ENCODE results near the gene CACNG5.
"Not testable (repeated sequence)": the region's sequence is repeated elsewhere in the genome, so short reads cannot be mapped to it uniquely, and the experiment has no call there.

CACNG5 gene

DNA sequence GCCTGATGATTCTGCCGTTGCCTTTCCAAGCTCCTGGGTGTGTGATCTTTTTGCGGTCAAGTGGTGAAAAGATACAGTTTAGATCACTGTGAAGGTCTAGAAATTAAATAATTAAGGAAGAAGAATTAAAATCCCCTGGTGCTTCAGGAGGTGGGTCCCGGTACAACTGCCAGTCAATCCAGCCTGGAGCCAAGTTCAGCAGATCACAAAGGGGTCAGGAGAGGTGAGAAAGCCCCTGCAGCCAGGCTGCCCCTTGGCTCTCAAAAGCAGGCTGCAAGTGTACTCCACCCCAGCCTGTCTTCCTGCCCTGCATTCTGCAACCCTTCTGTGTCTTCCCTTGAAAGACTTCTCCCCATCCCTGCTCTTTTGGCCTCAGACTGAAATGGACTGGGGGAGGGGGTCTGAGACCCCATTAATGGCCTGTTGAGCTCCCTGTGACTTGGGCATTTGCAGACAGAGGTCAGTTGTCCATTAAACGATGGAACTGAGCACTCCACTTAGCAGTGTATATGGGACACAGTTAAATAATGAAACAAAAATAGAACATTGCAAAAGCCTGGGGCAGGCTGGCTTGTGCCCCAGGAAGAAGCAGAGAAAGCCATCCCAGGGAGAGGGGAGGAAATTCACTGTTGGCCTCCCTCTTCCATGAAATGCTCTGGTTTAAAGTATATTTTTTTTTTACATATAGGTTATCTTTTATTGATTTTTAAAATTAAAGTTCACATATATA lies 15.1 kb downstream of the CACNG5 start:
- DNase-seq (ENCODE audit: low spot score) = no peak

DNA sequence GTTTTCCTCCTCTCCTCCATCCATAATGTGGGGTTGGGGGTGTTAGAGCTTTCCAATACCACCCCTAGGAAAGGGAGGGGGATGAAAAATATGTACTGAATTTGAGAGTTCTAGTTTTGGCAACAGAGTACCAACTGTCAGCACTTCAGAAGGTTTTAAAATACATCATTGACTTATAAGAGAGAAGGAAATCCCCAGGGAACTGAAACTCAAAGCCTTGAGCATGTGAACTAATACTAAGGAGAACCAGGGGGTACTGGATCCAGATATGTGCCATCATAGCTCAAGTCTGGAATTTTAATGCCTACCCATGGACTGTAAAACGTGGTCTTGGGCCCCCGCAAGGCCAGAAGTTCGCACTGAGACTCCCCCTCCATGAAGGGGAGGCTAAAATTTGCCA lies 15.8 kb downstream of the CACNG5 start:
- no peak for DNase-seq (ENCODE audit: low spot score)

- no peak for DNase-seq (ENCODE audit: low spot score)
Observed at GRCh38 chr17:66855204-66855603, 20.3 kb downstream of the CACNG5 start.

- no peak for DNase-seq (ENCODE audit: low spot score)
Observed at GRCh38 chr17:66858226-66859083, 23.5 kb downstream of the CACNG5 start.

GRCh38 chr17:66859353-66859752 lies 24.4 kb downstream of the CACNG5 start:
- no peak for DNase-seq (ENCODE audit: low spot score)

- no peak for DNase-seq (ENCODE audit: low spot score)
Observed at GRCh38 chr17:66860204-66860603, 25.3 kb downstream of the CACNG5 start.

GRCh38 chr17:66863820-66864219 lies 28.9 kb downstream of the CACNG5 start:
- no peak for DNase-seq (ENCODE audit: low spot score)

DNA sequence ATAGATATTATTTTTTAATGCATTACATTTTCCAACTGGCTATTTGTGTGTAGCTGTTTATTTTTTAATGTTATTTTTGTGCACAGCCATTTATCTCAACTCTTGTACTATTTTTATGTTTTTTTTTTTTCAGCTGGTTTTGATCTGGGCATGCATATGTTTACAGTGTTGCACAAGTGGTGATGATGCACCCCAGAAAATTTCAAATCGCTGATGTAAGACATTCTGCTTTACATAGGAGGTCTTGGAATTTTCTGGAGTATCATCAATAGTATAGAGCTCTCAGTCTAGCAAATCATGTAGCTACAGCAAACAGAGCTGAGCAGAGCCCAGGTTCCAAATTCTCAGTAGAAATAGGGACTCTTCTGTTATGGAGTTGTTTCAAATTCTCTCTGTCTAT lies 30.2 kb downstream of the CACNG5 start:
- DNase-seq (ENCODE audit: low spot score) = no peak

GRCh38 chr17:66873962-66874361 lies 39.0 kb downstream of the CACNG5 start:
- DNase-seq (ENCODE audit: low spot score) = no peak

DNA sequence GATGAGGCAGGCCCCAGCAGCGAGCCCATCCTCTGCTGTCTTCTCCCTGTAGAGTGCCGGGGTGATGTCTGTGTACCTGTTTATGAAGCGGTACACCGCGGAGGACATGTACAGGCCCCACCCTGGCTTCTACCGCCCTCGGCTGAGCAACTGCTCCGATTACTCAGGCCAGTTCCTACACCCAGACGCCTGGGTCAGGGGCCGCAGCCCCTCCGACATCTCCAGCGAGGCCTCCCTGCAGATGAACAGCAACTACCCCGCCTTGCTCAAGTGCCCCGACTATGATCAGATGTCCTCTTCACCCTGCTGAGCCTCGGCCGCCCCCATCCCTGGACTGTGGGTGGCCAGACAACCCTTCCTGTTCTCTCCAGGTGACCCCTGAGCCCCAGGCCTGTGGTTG lies 50.0 kb downstream of the CACNG5 start:
- DNase-seq (ENCODE audit: low spot score) = no peak

DNA sequence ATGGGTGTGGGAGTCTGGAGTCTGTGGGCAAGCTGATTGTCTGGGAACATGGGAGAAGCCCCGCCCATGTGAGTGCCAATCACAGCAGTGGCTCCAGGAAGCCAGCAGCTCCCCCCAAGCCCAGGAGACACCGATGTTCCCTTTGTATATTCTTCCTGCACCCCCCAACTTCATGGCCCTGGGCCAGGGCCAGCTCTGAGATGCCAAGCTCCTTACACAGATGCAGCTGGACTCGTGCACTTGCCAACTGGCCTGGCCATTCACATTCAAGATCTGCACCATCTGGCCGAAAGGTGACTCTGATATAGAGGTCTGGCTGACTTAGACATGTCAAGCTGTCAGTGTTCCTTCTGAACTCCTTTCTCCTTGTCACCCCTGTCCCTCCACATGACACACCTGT lies 50.5 kb downstream of the CACNG5 start:
- DNase-seq (ENCODE audit: low spot score) = no peak

DNA sequence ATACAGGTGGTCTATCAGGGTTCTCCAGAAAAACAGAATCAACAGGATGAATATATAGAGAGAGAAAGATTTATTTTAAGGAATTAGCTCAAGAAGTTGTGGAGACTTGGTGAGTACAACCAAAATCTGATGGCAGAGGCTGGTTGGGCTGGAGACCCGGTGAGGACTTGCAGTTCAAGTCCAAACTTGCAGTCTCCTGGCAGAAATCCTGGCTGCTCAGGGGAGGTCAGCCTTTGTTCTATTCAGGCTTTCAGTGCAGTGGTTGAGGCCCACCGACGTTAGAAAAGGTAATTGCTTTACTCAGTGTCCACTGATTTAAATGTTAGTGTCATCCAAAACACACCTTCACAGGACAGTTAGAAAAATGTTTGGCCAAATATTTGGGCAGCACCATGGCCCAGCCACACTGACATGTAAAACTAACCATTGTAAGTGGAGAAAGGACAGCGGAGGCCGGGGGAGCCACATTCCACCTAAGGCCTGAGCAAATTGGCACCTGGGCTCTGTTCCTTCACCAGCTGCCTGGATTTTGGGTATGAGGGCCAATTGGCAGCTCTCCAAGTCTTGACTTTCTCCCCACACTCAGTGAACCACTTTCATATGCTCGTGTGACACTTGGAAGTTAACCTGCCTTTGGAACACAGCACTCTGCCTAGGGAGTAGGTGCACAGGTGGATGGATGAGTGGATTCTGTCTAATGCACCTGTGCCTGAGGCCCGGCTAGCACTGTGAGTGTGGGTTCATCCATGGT lies 54.7 kb downstream of the CACNG5 start:
- no peak for DNase-seq (ENCODE audit: low spot score)

GRCh38 chr17:66892246-66892645 lies 57.3 kb downstream of the CACNG5 start:
- no peak for DNase-seq (ENCODE audit: low spot score)

- DNase-seq (ENCODE audit: low spot score) = no peak
Observed at GRCh38 chr17:66893382-66893781, 58.5 kb downstream of the CACNG5 start.

- no peak for DNase-seq (ENCODE audit: low spot score)
Observed at GRCh38 chr17:66893863-66894262, 58.9 kb downstream of the CACNG5 start.

DNA sequence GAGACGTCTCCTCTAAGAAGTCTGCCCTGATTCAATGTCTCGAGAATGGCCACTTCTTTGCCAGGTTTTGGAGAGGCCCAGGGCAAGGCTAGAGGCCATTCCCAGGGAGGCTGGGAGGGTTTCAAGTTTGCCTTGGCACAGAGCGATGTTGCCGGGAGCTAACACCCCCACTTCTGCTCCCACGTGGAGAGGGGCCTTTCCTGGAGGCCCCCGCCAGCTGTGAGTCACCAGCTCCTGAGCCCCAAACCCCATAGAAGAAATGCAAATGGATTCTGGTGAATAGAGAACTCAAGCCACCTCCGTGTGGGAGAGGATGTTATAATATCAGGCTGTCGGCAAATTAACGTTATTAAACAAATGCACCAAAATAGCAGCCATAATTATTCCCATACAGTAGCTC lies 62.2 kb downstream of the CACNG5 start:
- DNase-seq (ENCODE audit: low spot score) = no peak

GRCh38 chr17:66898536-66898935 lies 63.6 kb downstream of the CACNG5 start:
- no peak for DNase-seq (ENCODE audit: low spot score)

DNA sequence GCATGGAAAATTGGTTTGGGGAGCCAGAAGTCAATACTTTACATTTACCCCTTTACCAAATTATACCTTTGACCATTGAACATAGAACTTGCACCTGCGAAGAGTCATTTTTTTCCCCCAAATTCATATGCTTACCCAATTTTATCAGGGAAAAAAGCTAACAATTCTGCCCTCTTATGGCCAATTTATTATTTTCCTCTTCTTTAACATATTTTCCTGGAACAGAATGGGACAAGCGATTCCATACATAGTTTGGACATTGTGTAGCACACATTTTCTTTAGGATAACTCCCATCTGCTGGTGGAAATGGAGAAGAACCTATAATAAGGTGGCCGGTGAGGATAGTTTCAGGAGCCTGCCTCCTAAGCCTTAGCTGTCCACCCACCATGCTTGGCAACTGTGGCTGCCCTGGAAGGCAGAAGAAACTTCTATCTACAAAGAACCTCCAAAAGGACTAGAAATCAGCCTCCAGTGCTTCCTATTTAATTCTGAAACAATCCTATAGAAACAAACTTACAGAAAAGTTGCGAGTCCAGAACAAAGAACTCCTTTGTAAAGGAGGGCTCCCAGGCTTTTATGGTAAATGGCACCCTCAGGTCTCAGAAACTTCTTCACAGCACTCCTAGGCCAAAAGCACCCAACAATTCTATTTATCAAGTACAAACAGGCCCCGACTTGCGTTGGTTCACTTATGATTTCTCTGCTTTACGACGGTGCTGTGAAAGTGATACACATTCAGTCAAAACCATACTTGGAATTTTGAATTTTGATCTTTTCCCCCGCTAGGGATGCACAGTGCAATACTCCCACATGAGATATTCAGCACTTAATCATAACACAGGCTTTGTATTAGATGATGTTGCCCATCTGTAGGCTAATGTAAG lies 65.5 kb downstream of the CACNG5 start:
- DNase-seq (ENCODE audit: low spot score) = no peak

DNA sequence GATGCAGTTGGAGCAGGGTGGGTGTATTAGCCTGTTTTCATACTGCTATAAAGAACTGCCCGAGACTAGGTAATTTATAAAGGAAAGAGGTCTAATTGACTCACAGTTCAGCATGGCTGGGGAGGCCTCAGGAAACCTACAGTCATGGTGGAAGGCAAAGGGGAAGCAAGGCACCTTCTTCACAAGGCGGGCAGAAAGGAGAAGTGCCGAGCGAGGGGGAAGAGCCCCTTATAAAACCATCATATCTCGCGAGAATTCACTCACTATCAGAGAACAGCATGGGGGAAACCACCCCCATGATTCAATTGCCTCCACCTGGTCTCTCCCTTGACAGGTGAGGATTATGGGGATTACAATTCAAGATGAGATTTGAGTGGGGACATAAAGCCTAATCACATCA lies 68.4 kb downstream of the CACNG5 start:
- DNase-seq (ENCODE audit: low spot score) = not testable (repeated sequence)

DNA sequence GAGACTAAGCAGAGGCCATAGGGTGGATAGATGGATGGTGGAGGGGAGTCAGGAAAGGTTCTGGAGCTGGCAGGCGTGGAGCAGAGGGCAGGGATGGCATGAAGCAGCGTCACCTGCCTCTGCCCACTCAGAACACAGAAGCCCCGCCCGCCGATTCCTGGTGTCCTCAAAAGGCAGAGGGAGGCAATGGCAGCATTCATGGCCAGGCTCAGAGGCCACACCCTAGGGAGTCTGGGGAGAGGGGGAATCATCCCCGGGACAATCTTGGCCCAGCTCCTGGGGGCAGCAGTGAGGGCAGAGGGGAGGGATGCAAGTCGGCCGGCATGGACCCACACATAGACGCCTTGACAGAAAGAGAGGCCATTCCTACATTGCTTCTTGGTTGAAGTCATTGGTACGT lies 68.9 kb downstream of the CACNG5 start:
- DNase-seq (ENCODE audit: low spot score) = no peak

DNA sequence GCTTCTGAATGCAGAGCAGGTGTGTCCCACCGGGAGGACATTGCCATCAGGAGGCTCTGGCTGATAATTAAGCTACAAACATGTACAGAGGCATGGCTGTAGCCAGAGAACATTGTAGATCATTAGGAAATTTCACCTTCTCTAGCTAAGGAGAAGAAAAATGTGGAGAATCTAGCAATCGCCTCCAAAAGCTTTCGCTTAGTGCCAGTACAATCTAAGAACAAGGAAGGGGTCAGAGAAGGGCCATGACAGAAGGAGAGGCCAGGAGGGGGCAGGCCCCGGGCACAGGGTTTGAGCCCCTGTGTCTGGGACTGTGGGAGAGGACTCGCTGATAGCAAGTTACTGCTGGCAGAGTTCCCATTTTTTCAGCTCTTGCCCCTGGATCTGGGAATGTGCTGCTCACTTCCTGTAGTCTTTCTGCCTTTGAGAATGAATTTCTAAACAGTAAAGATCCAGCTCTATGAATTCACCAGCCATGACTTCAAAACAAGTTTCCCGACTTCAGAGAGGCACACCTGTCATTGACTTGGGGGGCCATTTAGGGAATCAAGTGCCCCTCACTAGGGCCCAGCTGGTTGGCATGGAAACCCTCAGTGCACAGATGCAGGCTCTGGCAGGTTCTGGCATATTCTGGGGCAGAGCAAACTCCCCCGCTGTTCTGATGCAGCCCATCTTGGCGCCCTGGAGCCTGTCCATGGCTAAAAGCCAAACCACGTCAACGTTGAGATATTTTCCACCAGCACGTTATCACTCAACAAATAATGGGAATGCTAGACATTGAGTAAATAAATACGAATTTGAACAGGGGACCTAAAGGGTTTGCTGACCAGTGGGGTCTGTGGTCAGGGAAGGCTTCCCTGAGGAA lies 70.1 kb downstream of the CACNG5 start:
- DNase-seq (ENCODE audit: low spot score) = no peak
